ENCODE data around the gene PLSCR3. TPM values are rescaled to one million over a fixed set of nuclear protein-coding genes. Genes with fewer than 3 reads are reported as not detected.

Gene PLSCR3
- total and polyA plus RNA-seq, 10 donors = 31.3 to 63.2 (median 46.1) TPM

DNA sequence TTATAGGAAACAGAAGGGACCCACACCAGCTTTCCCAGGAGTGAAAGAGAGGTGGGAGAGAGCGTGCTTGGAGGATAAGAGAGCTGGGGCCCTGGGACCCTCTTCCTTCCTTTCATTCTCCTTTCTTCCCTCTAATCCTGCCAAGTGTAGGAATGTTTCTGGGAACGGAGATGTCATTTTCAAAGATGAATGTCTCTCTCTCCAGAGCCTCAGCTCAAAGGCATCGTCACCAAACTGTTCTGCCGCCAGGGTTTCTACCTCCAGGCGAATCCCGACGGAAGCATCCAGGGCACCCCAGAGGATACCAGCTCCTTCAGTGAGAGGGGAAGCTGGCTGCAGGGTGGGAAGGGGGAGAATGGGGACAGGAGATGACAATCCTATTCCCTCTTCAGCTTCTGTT is 46.9 kb upstream of the PLSCR3 start:
- H3K36me3 ChIP-seq = no peaks in the 10 kb centered on the region
- peaks cover 35 to 71% (median 64%) of the 10 kb centered on the region in 6 donors for H3K4me1 ChIP-seq
- H3K27ac ChIP-seq = no peak overlapping the region
- H3K4me3 ChIP-seq = no peak overlapping the region
- WGBS, 5 donors = 65 to 73% (median 72%) methylated on average over 7 of the region's 7 CpGs
- intact Hi-C loops (cut with DNase I; ENCODE audit: low total_unique reads) = no loop called here
- H3K9me3 ChIP-seq = no peaks in the 10 kb centered on the region
- peaks cover 0 to 78% (median 41%) of the 10 kb centered on the region in 7 donors for H3K27me3 ChIP-seq (replicated peaks in 1 of 7)
- TF ChIP-seq, protein P1, sequence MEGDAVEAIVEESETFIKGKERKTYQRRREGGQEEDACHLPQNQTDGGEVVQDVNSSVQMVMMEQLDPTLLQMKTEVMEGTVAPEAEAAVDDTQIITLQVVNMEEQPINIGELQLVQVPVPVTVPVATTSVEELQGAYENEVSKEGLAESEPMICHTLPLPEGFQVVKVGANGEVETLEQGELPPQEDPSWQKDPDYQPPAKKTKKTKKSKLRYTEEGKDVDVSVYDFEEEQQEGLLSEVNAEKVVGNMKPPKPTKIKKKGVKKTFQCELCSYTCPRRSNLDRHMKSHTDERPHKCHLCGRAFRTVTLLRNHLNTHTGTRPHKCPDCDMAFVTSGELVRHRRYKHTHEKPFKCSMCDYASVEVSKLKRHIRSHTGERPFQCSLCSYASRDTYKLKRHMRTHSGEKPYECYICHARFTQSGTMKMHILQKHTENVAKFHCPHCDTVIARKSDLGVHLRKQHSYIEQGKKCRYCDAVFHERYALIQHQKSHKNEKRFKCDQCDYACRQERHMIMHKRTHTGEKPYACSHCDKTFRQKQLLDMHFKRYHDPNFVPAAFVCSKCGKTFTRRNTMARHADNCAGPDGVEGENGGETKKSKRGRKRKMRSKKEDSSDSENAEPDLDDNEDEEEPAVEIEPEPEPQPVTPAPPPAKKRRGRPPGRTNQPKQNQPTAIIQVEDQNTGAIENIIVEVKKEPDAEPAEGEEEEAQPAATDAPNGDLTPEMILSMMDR (IDR thresholded peaks at IDR 0.05 in 8 of 11, conservative IDR thresholded peaks at IDR 0.05 in 3 of 11) = no peak
- TF ChIP-seq POLR2A (IDR thresholded peaks at IDR 0.05) (no peak), POLR2AphosphoS5 (IDR thresholded peaks at IDR 0.05) (no peak)
- no peak for DNase-seq

DNA sequence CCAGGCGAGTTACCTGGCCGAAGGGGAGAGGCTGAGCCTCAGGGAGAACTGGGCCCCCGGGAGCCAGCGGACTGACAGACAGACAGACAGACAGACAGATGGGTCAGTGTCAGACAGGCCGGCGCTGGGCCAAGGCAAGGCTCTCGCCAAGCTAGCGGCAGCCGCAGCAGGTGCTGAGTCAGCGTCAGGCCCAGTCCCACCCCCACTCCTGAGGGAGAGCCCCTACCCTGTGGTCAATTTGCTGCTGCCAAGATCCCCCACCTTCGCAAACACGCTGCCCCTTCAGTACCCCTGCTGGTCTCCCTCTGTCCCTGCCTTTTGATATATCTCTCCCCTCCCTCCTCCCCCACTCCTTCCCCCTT is 46.5 kb upstream of the PLSCR3 start:
- no peak for TF ChIP-seq POLR2AphosphoS5 (IDR thresholded peaks at IDR 0.05)
- TF ChIP-seq POLR2A (IDR thresholded peaks at IDR 0.05) = no peak
- TF ChIP-seq, protein P1 (IDR thresholded peaks at IDR 0.05 in 8 of 11, conservative IDR thresholded peaks at IDR 0.05 in 3 of 11) = no peak
- intact Hi-C loops (cut with DNase I; ENCODE audit: low total_unique reads) = no loop called here
- Histone ChIP-seq H3K4me3 (peak overlapping the region in 2 of 8 donors; percentile 38 to 84), H3K4me1 (peaks cover 37 to 71% (median 65%) of the 10 kb centered on the region in 6 donors), H3K36me3 (no peaks in the 10 kb centered on the region), H3K9me3 (no peaks in the 10 kb centered on the region), H3K27me3 (replicated peaks in 1 of 7) (peaks cover 0 to 74% (median 38%) of the 10 kb centered on the region in 7 donors), H3K27ac (no peak overlapping the region)
- 2 to 8% (median 5%) methylated on average over 10 to 12 of the region's 12 CpGs for WGBS, 5 donors
- peak; percentile 79 for DNase-seq

DNA sequence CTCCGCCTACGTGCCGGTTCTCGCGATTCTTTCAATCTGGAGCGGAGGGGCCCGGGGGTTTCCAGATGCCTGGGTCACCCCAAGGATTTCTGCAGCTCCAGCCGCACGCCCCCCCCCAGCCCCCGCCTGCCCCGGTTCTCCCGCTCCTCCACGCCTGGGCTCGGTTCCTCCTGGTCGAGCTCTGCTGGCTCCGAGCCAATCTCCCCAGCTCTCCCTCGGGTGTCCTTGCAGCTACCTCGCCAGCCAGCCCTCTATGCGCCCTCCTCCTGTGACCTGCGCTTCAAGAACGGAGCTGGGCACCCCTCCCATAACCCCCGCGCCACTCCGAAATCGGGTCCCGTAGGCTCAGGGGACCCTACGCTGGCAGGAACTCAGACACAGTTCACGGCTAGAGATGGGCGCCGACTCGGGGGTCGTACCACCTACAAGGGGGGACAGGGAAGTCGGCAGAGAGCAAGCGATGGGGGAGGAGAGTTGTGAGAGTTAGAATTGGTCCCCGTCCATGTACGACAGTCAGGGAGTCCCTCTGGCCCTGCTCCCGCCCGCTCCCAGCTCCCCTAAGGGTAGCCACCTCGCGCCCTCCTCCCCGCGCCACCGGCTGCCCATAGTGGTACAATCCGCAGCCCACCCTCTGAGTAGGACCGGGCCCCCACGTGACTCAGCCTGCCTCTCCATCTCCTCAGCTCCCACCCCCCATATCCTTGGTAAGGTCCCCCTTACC is 45.9 kb upstream of the PLSCR3 start:
- intact Hi-C loops (cut with DNase I; ENCODE audit: low total_unique reads) = no loop called here
- no peak overlapping the region for H3K27ac ChIP-seq
- H3K4me1 ChIP-seq = peaks cover 36 to 71% (median 65%) of the 10 kb centered on the region in 6 donors
- peaks cover 0 to 68% (median 33%) of the 10 kb centered on the region in 7 donors for H3K27me3 ChIP-seq (replicated peaks in 1 of 7)
- TF ChIP-seq, protein P1 (IDR thresholded peaks at IDR 0.05 in 8 of 11, conservative IDR thresholded peaks at IDR 0.05 in 3 of 11) = no peak
- TF ChIP-seq POLR2AphosphoS5 (IDR thresholded peaks at IDR 0.05) = peak in 1 of 3 donors; percentile 49
- H3K36me3 ChIP-seq = no peaks in the 10 kb centered on the region
- peak overlapping the region; percentile 8 to 84 (median 24) for H3K4me3 ChIP-seq
- no peaks in the 10 kb centered on the region for H3K9me3 ChIP-seq
- 1 to 6% (median 2%) methylated on average over 37 to 46 of the region's 46 CpGs for WGBS, 5 donors
- DNase-seq = peak; percentile 85

DNA sequence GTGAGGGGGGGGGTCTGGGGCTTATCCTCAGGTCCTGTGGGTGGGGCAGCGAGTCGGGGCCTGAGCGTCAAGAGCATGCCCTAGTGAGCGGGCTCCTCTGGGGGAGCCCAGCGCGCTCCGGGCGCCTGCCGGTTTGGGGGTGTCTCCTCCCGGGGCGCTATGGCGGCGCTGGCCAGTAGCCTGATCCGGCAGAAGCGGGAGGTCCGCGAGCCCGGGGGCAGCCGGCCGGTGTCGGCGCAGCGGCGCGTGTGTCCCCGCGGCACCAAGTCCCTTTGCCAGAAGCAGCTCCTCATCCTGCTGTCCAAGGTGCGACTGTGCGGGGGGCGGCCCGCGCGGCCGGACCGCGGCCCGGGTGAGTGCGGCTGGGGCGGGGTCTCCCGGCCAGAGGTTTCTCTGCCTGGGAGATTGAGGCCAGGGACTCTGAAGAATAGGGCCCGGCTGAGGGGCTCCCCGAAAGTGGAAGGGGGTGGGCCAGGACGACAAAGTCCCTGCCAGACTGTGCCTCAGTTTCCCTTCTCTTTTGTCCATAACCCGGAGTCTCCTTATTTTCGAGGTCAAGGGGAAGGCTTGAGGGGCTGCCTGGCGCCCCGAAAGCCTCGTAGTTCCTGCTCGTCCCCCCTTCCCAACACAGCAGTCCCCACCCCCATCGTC is 45.3 kb upstream of the PLSCR3 start, which contains the start of gene FGF11:
Gene FGF11 (plus strand): TSS at position 51 of the 651 bp plus-strand sequence. CDS start 109 bp downstream, at position 160.
- Histone ChIP-seq H3K4me1 (peaks cover 31 to 71% (median 60%) of the 10 kb centered on the region in 6 donors), H3K27me3 (replicated peaks in 1 of 7) (peaks cover 0 to 61% (median 28%) of the 10 kb centered on the region in 7 donors), H3K36me3 (no peaks in the 10 kb centered on the region), H3K4me3 (peak within 1 kb of the TSS; percentile 8 to 84 (median 70)), H3K9me3 (no peaks in the 10 kb centered on the region), H3K27ac (peak within 1 kb of the TSS in 6 of 8 donors; percentile 54 to 93 (median 87))
- TF ChIP-seq POLR2AphosphoS5 (IDR thresholded peaks at IDR 0.05) (peak in 2 of 3 donors; percentile 20 to 42), POLR2A (IDR thresholded peaks at IDR 0.05) (no peak)
- DNase-seq = no peak
- intact Hi-C loops (cut with DNase I; ENCODE audit: low total_unique reads) = loop anchor here (5.0 kb wide), 2 partner anchors 82 to 123 kb away; partner anchors contain the start of genes SENP3 and TMEM95
- WGBS, 5 donors = 2 to 6% (median 2%) methylated on average over 9 to 50 of the region's 50 CpGs
